Esophagus muscularis mucosa (tissue), 4 donors: ENCODE results near the gene KREMEN2. TPM values are rescaled to one million over a fixed set of nuclear protein-coding genes. Genes with fewer than 3 reads are reported as not detected.

ENCODE experiments used
- DNase-seq: peaks from one replicate; pipeline ENCODE4 v3.0.0-alpha.2; 2017; ENCODE audit errors: extremely low spot score
- H3K27ac ChIP-seq, 4 donors: fragments of 200-600 bp; sonication (generic); replicated peaks in 1 of 4; 1 replicate in 3 of 4; 2 replicates in 1 of 4; pipeline ENCODE4 v1.5.1; 2016 to 2019; ENCODE audit warnings: mild to moderate bottlenecking in 1 of 4
- H3K27me3 ChIP-seq, 4 donors: fragments of 200-600 bp; sonication (generic); one replicate each; pipeline versions ENCODE4 v1.5.1 to v1.6.0; 2016 to 2019
- H3K36me3 ChIP-seq, 4 donors: fragments of 200-600 bp; sonication (generic); one replicate each; pipeline ENCODE4 v1.5.1; 2016 to 2019
- H3K4me1 ChIP-seq, 4 donors: fragments of 200-600 bp; sonication (generic); one replicate each; pipeline ENCODE4 v1.5.1; 2016 to 2019
- H3K4me3 ChIP-seq, 4 donors: fragments of 200-600 bp; sonication (generic); 1 replicate in 2 of 4; 2 replicates in 2 of 4; pipeline ENCODE4 v1.5.1; 2016 to 2019; ENCODE audit warnings: mild to moderate bottlenecking in 4 of 4, moderate library complexity in 1 of 4
- H3K9me3 ChIP-seq, 4 donors: fragments of 200-600 bp; sonication (generic); 1 replicate in 3 of 4; 2 replicates in 1 of 4; pipeline ENCODE4 v1.5.1; 2016 to 2019
- EP300 ChIP-seq: sonication (generic); formaldehyde crosslinking; IDR thresholded peaks from one replicate; pipeline ENCODE4 v1.6.1; 2017; ENCODE audit warnings: antibody characterized with exemption
- POLR2A ChIP-seq: fragments of 450-650 bp; IDR thresholded peaks from one replicate; pipeline ENCODE4 v1.6.1; 2017; ENCODE audit warnings: antibody characterized with exemption, moderate library complexity, mild to moderate bottlenecking, low read depth
- POLR2AphosphoS5 ChIP-seq, 2 donors: sonication (generic); formaldehyde crosslinking; IDR thresholded peaks; one replicate each; pipeline ENCODE4 v1.6.1; 2017; ENCODE audit warnings: antibody characterized with exemption in 2 of 2
- WGBS: methylation state at CpG from one replicate; pipeline ENCODE4 v1.1.5; 2018; 5-methylcytosine and 5-hydroxymethylcytosine counted together
- intact Hi-C: fragments of 100-400 bp; cut with DNase I; formaldehyde crosslinking; loops from one replicate; pipeline ENCODE4 v1.15.1; 2023
- total RNA-seq, 4 donors: library from RNA; depleted of rRNA; stranded (reverse); fragments of >200 nt; gene quantifications; one replicate each; pipeline versions ENCODE4 v1.1.0 to v1.2.1, GENCODE V29; 2016
- TF ChIP-seq, protein P1 (sequence below), 3 experiments: fragments of 200-600 bp in 2 of 3; fragments of 450-650 bp in 1 of 3; sonication (generic) in 2 of 3; IDR thresholded peaks; one replicate each; pipeline ENCODE4 v1.5.1; 2017 to 2019; ENCODE audit warnings: antibody characterized with exemption in 3 of 3, mild to moderate bottlenecking in 2 of 3, moderate library complexity in 1 of 3

KREMEN2 gene
- total RNA-seq, 4 donors from 2014 or later = 0.13 TPM; not detected in 3

DNA sequence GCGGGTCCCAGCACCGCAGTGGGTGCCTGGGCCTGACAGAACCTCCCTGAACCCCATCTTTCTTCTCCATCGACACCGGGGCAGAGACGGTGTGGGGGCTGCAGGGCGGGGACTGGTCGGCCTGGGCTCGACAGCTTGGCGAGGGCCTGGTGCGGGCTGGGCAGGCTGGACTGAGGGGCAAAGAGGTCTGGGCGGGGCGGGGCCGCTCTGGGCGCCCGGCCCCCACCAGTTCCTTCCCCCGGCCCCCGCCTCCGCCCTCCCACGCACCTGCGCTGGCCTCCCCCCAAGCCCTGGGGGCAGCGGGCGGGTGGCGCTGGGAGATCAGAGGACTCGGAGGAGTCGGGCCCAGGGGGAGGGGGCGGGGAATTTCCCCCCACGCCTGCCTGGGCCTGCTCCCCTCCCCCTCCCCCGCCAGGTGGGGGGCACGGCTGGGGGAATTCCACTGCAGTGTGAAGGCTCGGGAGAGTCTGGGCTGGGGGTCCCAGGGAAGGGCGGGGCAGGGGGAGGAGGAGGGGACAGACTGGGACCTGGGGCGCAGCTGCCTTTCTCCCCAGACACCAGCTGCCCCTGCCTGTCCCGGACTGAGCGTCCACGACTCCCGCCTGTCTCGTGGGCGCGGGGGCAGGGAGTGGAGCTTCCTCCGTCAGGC is 877 bp upstream of the KREMEN2 start:
- WGBS = 3% methylated on average over 5 of the region's 40 CpGs
- H3K4me3 ChIP-seq = peak overlapping the region; percentile 34 to 50 (median 36)
- H3K27ac ChIP-seq = no peak overlapping the region
- H3K9me3 ChIP-seq = no peaks in the 10 kb centered on the region
- intact Hi-C loops = no loop called here
- peaks cover 34 to 99% (median 75%) of the 10 kb centered on the region in 4 donors for H3K27me3 ChIP-seq
- H3K4me1 ChIP-seq = peaks cover 39 to 57% (median 53%) of the 10 kb centered on the region in 4 donors
- TF ChIP-seq, protein P1, sequence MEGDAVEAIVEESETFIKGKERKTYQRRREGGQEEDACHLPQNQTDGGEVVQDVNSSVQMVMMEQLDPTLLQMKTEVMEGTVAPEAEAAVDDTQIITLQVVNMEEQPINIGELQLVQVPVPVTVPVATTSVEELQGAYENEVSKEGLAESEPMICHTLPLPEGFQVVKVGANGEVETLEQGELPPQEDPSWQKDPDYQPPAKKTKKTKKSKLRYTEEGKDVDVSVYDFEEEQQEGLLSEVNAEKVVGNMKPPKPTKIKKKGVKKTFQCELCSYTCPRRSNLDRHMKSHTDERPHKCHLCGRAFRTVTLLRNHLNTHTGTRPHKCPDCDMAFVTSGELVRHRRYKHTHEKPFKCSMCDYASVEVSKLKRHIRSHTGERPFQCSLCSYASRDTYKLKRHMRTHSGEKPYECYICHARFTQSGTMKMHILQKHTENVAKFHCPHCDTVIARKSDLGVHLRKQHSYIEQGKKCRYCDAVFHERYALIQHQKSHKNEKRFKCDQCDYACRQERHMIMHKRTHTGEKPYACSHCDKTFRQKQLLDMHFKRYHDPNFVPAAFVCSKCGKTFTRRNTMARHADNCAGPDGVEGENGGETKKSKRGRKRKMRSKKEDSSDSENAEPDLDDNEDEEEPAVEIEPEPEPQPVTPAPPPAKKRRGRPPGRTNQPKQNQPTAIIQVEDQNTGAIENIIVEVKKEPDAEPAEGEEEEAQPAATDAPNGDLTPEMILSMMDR (IDR thresholded peaks at IDR 0.05) = no peak
- TF ChIP-seq POLR2AphosphoS5 (IDR thresholded peaks at IDR 0.05) (no peak), EP300 (no peak), POLR2A (no peak)
- no peak for DNase-seq
- H3K36me3 ChIP-seq = no peaks in the 10 kb centered on the region

DNA sequence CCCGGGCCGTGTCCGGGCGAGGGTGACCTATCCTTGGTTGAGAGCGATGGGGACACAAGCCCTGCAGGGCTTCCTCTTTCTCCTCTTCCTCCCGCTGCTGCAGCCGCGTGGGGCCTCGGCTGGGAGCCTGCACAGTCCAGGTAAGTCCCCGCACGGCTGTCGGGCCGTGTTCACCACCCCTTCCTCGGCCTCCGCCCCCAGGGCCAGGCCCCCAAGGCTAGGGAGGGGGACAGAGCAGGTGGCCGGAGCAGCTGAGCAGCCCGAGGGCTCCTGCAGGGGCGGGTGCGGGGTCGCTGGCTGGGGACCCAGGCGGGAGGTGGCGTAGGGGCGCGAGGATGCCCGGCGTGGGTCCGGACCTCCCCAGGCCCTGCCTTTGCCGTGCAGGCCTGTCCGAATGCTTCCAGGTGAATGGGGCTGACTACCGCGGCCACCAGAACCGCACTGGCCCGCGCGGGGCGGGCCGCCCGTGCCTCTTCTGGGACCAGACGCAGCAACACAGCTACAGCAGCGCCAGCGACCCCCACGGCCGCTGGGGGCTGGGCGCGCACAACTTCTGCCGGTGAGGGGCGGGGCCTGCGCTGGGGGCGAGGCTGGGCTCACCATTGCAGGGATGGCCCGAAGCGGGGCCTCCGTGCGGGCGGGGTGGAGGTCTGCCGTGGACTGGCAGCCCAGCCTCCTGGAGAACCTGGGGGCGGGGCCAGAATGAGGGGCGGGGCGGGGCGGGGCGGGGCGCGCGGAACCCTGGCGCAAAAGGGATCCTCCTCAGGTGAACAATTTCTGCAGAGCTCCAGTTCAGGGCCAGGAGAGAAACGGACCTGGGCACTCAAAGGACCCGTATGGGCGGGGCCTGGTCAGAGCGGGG is 631 bp downstream of the KREMEN2 start:
- Histone ChIP-seq H3K36me3 (no peaks in the 10 kb centered on the region), H3K4me3 (peak overlapping the region; percentile 34 to 50 (median 36)), H3K27me3 (peaks cover 34 to 92% (median 75%) of the 10 kb centered on the region in 4 donors), H3K9me3 (no peaks in the 10 kb centered on the region), H3K27ac (no peak overlapping the region), H3K4me1 (peaks cover 46 to 70% (median 65%) of the 10 kb centered on the region in 4 donors)
- under 1% methylated on average over 23 of the region's 68 CpGs for WGBS
- intact Hi-C loops = no loop called here
- DNase-seq = no peak
- TF ChIP-seq, protein P1 (IDR thresholded peaks at IDR 0.05) = no peak
- TF ChIP-seq POLR2AphosphoS5 (IDR thresholded peaks at IDR 0.05) (no peak), POLR2A (no peak), EP300 (no peak)

DNA sequence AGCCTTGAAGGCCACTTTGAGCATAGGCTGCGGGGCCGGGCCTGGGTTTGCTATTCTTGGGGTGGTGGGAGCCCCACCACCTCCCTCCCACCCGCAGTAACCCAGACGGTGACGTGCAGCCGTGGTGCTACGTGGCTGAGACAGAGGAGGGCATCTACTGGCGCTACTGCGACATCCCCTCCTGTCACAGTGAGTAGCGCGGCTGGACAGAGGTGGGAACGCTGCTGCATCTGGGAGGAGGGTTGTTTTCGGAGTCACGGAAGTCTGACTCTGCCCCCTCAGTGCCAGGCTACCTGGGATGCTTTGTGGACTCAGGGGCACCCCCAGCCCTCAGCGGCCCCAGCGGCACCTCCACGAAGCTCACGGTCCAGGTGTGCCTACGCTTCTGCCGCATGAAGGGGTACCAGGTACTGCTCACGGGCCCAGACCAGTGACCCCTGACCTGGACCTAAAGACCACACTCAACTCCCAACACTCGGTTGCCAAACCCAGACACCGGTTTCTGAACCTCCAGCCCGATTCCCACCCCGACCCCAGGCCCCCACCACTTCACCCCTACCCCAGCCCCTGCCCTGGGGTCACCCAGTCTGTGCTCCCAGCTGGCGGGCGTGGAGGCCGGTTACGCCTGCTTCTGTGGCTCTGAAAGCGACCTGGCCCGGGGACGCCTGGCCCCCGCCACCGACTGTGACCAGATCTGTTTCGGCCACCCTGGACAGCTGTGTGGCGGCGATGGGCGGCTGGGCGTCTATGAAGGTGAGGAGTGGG is 2.1 kb downstream of the KREMEN2 start:
- intact Hi-C loops = no loop called here
- DNase-seq = no peak
- H3K27ac ChIP-seq = no peak overlapping the region
- peak overlapping the region; percentile 22 to 49 (median 30) for H3K4me3 ChIP-seq
- peaks cover 34 to 77% (median 69%) of the 10 kb centered on the region in 4 donors for H3K27me3 ChIP-seq
- no peaks in the 10 kb centered on the region for H3K9me3 ChIP-seq
- TF ChIP-seq EP300 (no peak), POLR2A (no peak), POLR2AphosphoS5 (IDR thresholded peaks at IDR 0.05) (no peak)
- TF ChIP-seq, protein P1 (IDR thresholded peaks at IDR 0.05) = no peak
- H3K4me1 ChIP-seq = peaks cover 55 to 81% (median 75%) of the 10 kb centered on the region in 4 donors
- 36% methylated on average over 24 of the region's 39 CpGs for WGBS
- no peaks in the 10 kb centered on the region for H3K36me3 ChIP-seq

DNA sequence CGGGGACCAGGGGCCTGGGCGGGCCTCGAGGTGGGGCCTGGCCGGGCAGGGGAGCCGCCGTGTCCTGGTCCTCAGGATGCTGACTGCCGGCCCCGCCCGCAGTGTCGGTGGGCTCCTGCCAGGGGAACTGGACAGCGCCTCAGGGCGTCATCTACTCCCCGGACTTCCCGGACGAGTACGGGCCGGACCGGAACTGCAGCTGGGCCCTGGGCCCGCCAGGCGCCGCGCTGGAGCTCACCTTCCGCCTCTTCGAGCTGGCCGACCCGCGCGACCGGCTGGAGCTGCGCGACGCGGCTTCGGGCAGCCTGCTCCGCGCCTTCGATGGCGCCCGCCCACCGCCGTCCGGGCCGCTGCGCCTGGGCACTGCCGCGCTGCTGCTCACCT is 2.7 kb downstream of the KREMEN2 start:
- intact Hi-C loops = no loop called here
- no peaks in the 10 kb centered on the region for H3K9me3 ChIP-seq
- 16% methylated on average over 30 of the region's 46 CpGs for WGBS
- no peaks in the 10 kb centered on the region for H3K36me3 ChIP-seq
- peaks cover 55 to 81% (median 75%) of the 10 kb centered on the region in 4 donors for H3K4me1 ChIP-seq
- H3K27me3 ChIP-seq = peaks cover 30 to 71% (median 65%) of the 10 kb centered on the region in 4 donors
- H3K27ac ChIP-seq = no peak overlapping the region
- TF ChIP-seq POLR2AphosphoS5 (IDR thresholded peaks at IDR 0.05) (no peak), EP300 (no peak), POLR2A (no peak)
- TF ChIP-seq, protein P1 (IDR thresholded peaks at IDR 0.05) = peak in 1 of 3 experiments; percentile 18
- no peak for DNase-seq
- H3K4me3 ChIP-seq = peak overlapping the region; percentile 22 to 49 (median 30)
